HEK293 (cell line): ENCODE data around the gene SESN1.

Source experiments
- CTCF ChIP-seq: fragments of 450-650 bp; formaldehyde crosslinking; IDR thresholded peaks from 2 replicates; pipeline ENCODE4 v1.5.1; 2016; ENCODE audit warnings: missing biosample characterization, missing genetic modification characterization
- KLF10 ChIP-seq: fragments of 450-650 bp; IDR thresholded peaks from 2 replicates; pipeline ENCODE4 v1.5.1; 2018; ENCODE audit warnings: missing biosample characterization, mild to moderate bottlenecking, missing genetic modification characterization
- SCRT1 ChIP-seq: fragments of 450-650 bp; formaldehyde crosslinking; IDR thresholded peaks from 2 replicates; pipeline ENCODE4 v1.5.1; 2016; ENCODE audit warnings: missing biosample characterization, missing genetic modification characterization, borderline replicate concordance
- TSHZ1 ChIP-seq: fragments of 450-650 bp; formaldehyde crosslinking; IDR thresholded peaks from 2 replicates; pipeline ENCODE4 v1.5.1; 2016; ENCODE audit warnings: missing biosample characterization, missing genetic modification characterization, borderline replicate concordance
- ZNF223 ChIP-seq: fragments of 450-650 bp; formaldehyde crosslinking; IDR thresholded peaks from 2 replicates; pipeline ENCODE4 v1.5.1; 2016; ENCODE audit warnings: missing biosample characterization, missing genetic modification characterization
- ZNF324 ChIP-seq: fragments of 450-650 bp; formaldehyde crosslinking; IDR thresholded peaks from 2 replicates; pipeline ENCODE4 v1.5.1; 2016; ENCODE audit warnings: missing biosample characterization, missing genetic modification characterization
- ZNF335 ChIP-seq: fragments of 450-650 bp; formaldehyde crosslinking; conservative IDR thresholded peaks from 2 replicates; pipeline ENCODE4 v1.5.1; 2016; ENCODE audit warnings: missing biosample characterization, missing genetic modification characterization
- ZNF629 ChIP-seq: fragments of 450-650 bp; formaldehyde crosslinking; IDR thresholded peaks from 2 replicates; pipeline ENCODE4 v1.5.1; 2017; ENCODE audit warnings: missing biosample characterization, missing genetic modification characterization
- ZNF664 ChIP-seq: fragments of 450-650 bp; formaldehyde crosslinking; IDR thresholded peaks from 2 replicates; pipeline ENCODE4 v1.5.1; 2016; ENCODE audit warnings: missing biosample characterization, missing genetic modification characterization
- ZNF777 ChIP-seq: fragments of 450-650 bp; formaldehyde crosslinking; IDR thresholded peaks from 2 replicates; pipeline ENCODE4 v1.5.1; 2017; ENCODE audit warnings: missing biosample characterization, missing genetic modification characterization, borderline replicate concordance
- ZNF785 ChIP-seq: fragments of 450-650 bp; formaldehyde crosslinking; IDR thresholded peaks from 2 replicates; pipeline ENCODE4 v1.5.1; 2016; ENCODE audit warnings: missing biosample characterization, missing genetic modification characterization
- TF ChIP-seq, protein P1 (sequence below): fragments of 450-650 bp; formaldehyde crosslinking; IDR thresholded peaks from 2 replicates; pipeline ENCODE4 v1.5.1; 2016; ENCODE audit warnings: missing biosample characterization, missing genetic modification characterization

DNA sequence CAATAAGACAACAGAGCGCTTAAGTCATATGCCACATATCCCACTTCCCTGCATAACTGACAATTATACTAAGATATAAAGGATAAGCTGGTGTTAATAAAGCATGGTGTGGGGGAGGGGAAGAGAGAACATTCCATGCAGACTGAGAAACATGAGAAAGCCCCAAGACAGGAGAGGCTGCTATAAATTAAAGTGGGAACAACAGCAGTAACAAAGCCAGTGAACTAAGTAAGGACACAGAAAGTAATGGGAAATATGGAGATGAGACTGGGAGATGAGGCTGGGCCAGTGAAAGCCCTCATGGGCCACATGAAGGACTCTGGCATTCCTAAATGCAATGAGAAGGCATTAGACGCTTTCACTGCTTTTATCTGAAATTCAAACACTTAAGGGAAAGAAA is 41.3 kb downstream of the SESN1 start:
- no peak for TF ChIP-seq CTCF (tag by site-specific recombination)
- no peak for TF ChIP-seq ZNF777 (tag by site-specific recombination)
- TF ChIP-seq SCRT1: no peak
- 0 out of 2 replicates have a peak, but pooled peaks have one; percentile 23 for TF ChIP-seq ZNF335 (tag by site-specific recombination)
- no peak for TF ChIP-seq ZNF785 (tag by site-specific recombination)
- TF ChIP-seq, protein P1, sequence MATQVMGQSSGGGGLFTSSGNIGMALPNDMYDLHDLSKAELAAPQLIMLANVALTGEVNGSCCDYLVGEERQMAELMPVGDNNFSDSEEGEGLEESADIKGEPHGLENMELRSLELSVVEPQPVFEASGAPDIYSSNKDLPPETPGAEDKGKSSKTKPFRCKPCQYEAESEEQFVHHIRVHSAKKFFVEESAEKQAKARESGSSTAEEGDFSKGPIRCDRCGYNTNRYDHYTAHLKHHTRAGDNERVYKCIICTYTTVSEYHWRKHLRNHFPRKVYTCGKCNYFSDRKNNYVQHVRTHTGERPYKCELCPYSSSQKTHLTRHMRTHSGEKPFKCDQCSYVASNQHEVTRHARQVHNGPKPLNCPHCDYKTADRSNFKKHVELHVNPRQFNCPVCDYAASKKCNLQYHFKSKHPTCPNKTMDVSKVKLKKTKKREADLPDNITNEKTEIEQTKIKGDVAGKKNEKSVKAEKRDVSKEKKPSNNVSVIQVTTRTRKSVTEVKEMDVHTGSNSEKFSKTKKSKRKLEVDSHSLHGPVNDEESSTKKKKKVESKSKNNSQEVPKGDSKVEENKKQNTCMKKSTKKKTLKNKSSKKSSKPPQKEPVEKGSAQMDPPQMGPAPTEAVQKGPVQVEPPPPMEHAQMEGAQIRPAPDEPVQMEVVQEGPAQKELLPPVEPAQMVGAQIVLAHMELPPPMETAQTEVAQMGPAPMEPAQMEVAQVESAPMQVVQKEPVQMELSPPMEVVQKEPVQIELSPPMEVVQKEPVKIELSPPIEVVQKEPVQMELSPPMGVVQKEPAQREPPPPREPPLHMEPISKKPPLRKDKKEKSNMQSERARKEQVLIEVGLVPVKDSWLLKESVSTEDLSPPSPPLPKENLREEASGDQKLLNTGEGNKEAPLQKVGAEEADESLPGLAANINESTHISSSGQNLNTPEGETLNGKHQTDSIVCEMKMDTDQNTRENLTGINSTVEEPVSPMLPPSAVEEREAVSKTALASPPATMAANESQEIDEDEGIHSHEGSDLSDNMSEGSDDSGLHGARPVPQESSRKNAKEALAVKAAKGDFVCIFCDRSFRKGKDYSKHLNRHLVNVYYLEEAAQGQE: no peak
- no peak for TF ChIP-seq ZNF629 (tag by site-specific recombination)
- no peak for TF ChIP-seq TSHZ1 (tag by site-specific recombination)
- TF ChIP-seq ZNF223 (tag by site-specific recombination): no peak
- no peak for TF ChIP-seq KLF10
- no peak for TF ChIP-seq ZNF324
- TF ChIP-seq ZNF664 (tag by site-specific recombination): no peak
